MM.1S (cell line): Measurements from ENCODE around the gene PRMT7.

Experiments used
- CTCF ChIP-seq: fragments of 300-600 bp; sonication (generic); IDR thresholded peaks from 2 replicates; pipeline ENCODE4 v1.5.1; 2016; ENCODE audit warnings: antibody characterized with exemption, low read length, mixed read lengths
- EZH2 ChIP-seq: fragments of 300-600 bp; sonication (generic); optimal IDR thresholded peaks from 2 replicates; pipeline ENCODE3; 2017; ENCODE audit warnings: low read depth, mild to moderate bottlenecking, antibody characterized with exemption, low read length, mixed read lengths
- EZH2phosphoT487 ChIP-seq: fragments of 300-600 bp; sonication (generic); IDR thresholded peaks from 2 replicates; pipeline ENCODE4 v1.6.1; 2018; ENCODE audit warnings: antibody characterized with exemption, low read length

- TF ChIP-seq CTCF (no peak), EZH2phosphoT487 (no peak), EZH2 (no peak)
Measured at GRCh38 chr16:68399456-68399855, 88.6 kb downstream of the PRMT7 start.
